NCI-H524 (cell line): ENCODE measurements around the gene GPATCH4.
"Not testable (repeated sequence)": the region's sequence is repeated elsewhere in the genome, so short reads cannot be mapped to it uniquely, and the experiment has no call there.

Experiments used
- DNase-seq, 2 experiments: peaks; one replicate each; lab custom pipeline; 2025; lab: John Stamatoyannopoulos, UW

The GPATCH4 gene

GRCh38 chr1:156626079-156626438 is 24.8 kb upstream of the GPATCH4 start:
- no peak for DNase-seq

- DNase-seq = peak; percentile 32 to 63
Observed at GRCh38 chr1:156625436-156626078, 24.3 kb upstream of the GPATCH4 start.

- no peak for DNase-seq
Observed at GRCh38 chr1:156624814-156625435, 23.6 kb upstream of the GPATCH4 start.

- DNase-seq = peak; percentile 42 to 72
Observed at GRCh38 chr1:156623946-156624813, 22.9 kb upstream of the GPATCH4 start.

- DNase-seq = peak in 1 of 2 experiments; percentile 31
Observed at GRCh38 chr1:156622581-156623297, 21.5 kb upstream of the GPATCH4 start.

- no peak for DNase-seq
Observed at GRCh38 chr1:156619582-156619955, 18.3 kb upstream of the GPATCH4 start.

- peak; percentile 47 to 50 for DNase-seq
Observed at GRCh38 chr1:156618853-156619581, 17.7 kb upstream of the GPATCH4 start, which contains the start of gene HAPLN2. Gene HAPLN2 (plus strand): TSS chr1:156619415. CDS start chr1:156623491, 4,076 bp downstream.

- DNase-seq = peak in 1 of 2 experiments; percentile 53
Observed at GRCh38 chr1:156616463-156616862, 15.2 kb upstream of the GPATCH4 start.

GRCh38 chr1:156615946-156616345 is 14.7 kb upstream of the GPATCH4 start:
- no peak for DNase-seq

- no peak for DNase-seq
Observed at GRCh38 chr1:156612666-156613065, 11.4 kb upstream of the GPATCH4 start.

GRCh38 chr1:156610072-156610471 is 8.8 kb upstream of the GPATCH4 start:
- not testable (repeated sequence) for DNase-seq

- DNase-seq = peak in 1 of 2 experiments; percentile 46
Observed at GRCh38 chr1:156608981-156609380, 7.7 kb upstream of the GPATCH4 start.

GRCh38 chr1:156608036-156608674 is 6.9 kb upstream of the GPATCH4 start:
- peak; percentile 39 to 76 for DNase-seq

- DNase-seq = not testable (repeated sequence)
Observed at GRCh38 chr1:156607344-156607743, 6.1 kb upstream of the GPATCH4 start.

GRCh38 chr1:156602557-156602993 is 1.3 kb upstream of the GPATCH4 start:
- peak; percentile 30 to 45 for DNase-seq

GRCh38 chr1:156601892-156602291 is 613 bp upstream of the GPATCH4 start:
- DNase-seq = no peak

- no peak for DNase-seq
Observed at GRCh38 chr1:156600733-156601121, 552 bp downstream of the GPATCH4 start.

- no peak for DNase-seq
Observed at GRCh38 chr1:156599811-156600210, 1.5 kb downstream of the GPATCH4 start.

GRCh38 chr1:156598731-156599432 is 2.4 kb downstream of the GPATCH4 start:
- peak in 1 of 2 experiments; percentile 49 for DNase-seq

GRCh38 chr1:156598125-156598524 is 3.2 kb downstream of the GPATCH4 start:
- DNase-seq = no peak
